K562 (cell line): Measurements from ENCODE around the gene ANKRD60. TPM values are rescaled to one million over a fixed set of nuclear protein-coding genes. Genes with fewer than 3 reads are reported as not detected.

Experiments used
- CBFA2T2 ChIP-seq: fragments of 450-650 bp; conservative IDR thresholded peaks from 2 replicates; pipeline ENCODE4 v1.6.1; 2017; ENCODE audit warnings: mild to moderate bottlenecking
- CBFA2T3 ChIP-seq: fragments of 450-650 bp; IDR thresholded peaks from 2 replicates; pipeline ENCODE4 v1.6.1; 2017
- GMEB1 ChIP-seq: fragments of 250-450 bp; sonication (Bioruptor Pico); IDR thresholded peaks from 2 replicates; pipeline ENCODE4 v1.4.0; 2020; ENCODE audit warnings: mild to moderate bottlenecking
- ID3 ChIP-seq, 2 experiments: fragments of 250-450 bp in 1 of 2; fragments of 450-650 bp in 1 of 2; sonication (Bioruptor Pico) in 1 of 2; IDR thresholded peaks; 2 replicates each; pipeline versions ENCODE4 v1.6.1 to v1.8.0; 2016 to 2021; ENCODE audit warnings: mild to moderate bottlenecking in 2 of 2, moderate library complexity in 2 of 2, missing compliant biosample characterization in 1 of 2, missing genetic modification characterization in 1 of 2
- MCM7 ChIP-seq, 2 experiments: fragments of 450-650 bp; IDR thresholded peaks; 2 replicates each; pipeline ENCODE4 v1.6.1; 2016 to 2018
- MXD1 ChIP-seq: fragments of 250-450 bp; sonication (Bioruptor Pico); IDR thresholded peaks from 2 replicates; pipeline ENCODE4 v1.8.0; 2021; ENCODE audit warnings: borderline replicate concordance, mild to moderate bottlenecking, moderate library complexity; ENCODE audit not compliant: poor library complexity, severe bottlenecking
- MYBL2 ChIP-seq, 2 experiments: fragments of 450-650 bp in 1 of 2; sonication (generic) in 1 of 2; formaldehyde crosslinking in 1 of 2; IDR thresholded peaks; 2 replicates each; pipeline versions ENCODE4 v1.6.1 to v1.8.1; 2017 to 2022; ENCODE audit warnings: borderline replicate concordance in 1 of 2, inconsistent platforms in 1 of 2, low read depth in 1 of 2, mild to moderate bottlenecking in 1 of 2, missing genetic modification reagents in 1 of 2, moderate library complexity in 1 of 2
- RUNX1 ChIP-seq: sonication (generic); IDR thresholded peaks from 2 replicates; pipeline ENCODE4 v1.6.1; 2016; ENCODE audit warnings: antibody characterized with exemption, low read depth
- SMARCE1 ChIP-seq: fragments of 450-650 bp; IDR thresholded peaks from 2 replicates; pipeline ENCODE4 v1.7.1; 2016; ENCODE audit warnings: mild to moderate bottlenecking
- STAT5A ChIP-seq: IDR thresholded peaks from 2 replicates; pipeline ENCODE4 v1.6.1; 2012; ENCODE audit warnings: low read length, inconsistent platforms, borderline replicate concordance
- TCF15 ChIP-seq: fragments of 250-450 bp; sonication (Bioruptor Pico); IDR thresholded peaks from 2 replicates; pipeline ENCODE4 v1.8.0; 2022; ENCODE audit warnings: moderate library complexity, mild to moderate bottlenecking, inconsistent platforms
- TFAP4 ChIP-seq: sonication (generic); formaldehyde crosslinking; IDR thresholded peaks from 2 replicates; pipeline ENCODE4 v1.8.0; 2022; ENCODE audit warnings: missing genetic modification reagents, mild to moderate bottlenecking, moderate library complexity, borderline replicate concordance
- polyA plus RNA-seq, 8 experiments: library from polyadenylated mRNA; depleted of rRNA in 4 of 8; stranded (reverse) in 5 of 8; unstranded in 3 of 8; fragments of >200 nt; fragmentation: Nextera tagmentation in 2 of 8; fragmentation: Illumina TruSeq in 1 of 8; extraction: Ambion mirVana in 2 of 8; extraction: Trizol in 1 of 8; gene quantifications; 2 replicates each; pipeline versions ENCODE4 v1.2.1 to v1.2.3, GENCODE V29; 2011 to 2014; ENCODE audit warnings: inconsistent platforms in 1 of 8, missing spikeins in 1 of 8
- total RNA-seq, 7 experiments: library from RNA; depleted of rRNA in 6 of 7; stranded (reverse); fragments of >200 nt in 6 of 7; fragmentation: Illumina TruSeq in 2 of 7; extraction: Trizol in 2 of 7; gene quantifications; 2 replicates each; pipeline versions ENCODE4 v1.2.1 to v1.2.3, GENCODE V29; 2011 to 2021; ENCODE audit warnings: low replicate concordance in 1 of 7
- TF ChIP-seq, protein P1 (sequence below), 2 experiments: fragments of 450-650 bp in 1 of 2; IDR thresholded peaks; 2 replicates each; pipeline ENCODE4 v1.6.1; 2011 to 2017; ENCODE audit warnings: low read depth in 2 of 2, antibody characterized with exemption in 1 of 2, borderline replicate concordance in 1 of 2, low read length in 1 of 2, mild to moderate bottlenecking in 1 of 2, mixed read lengths in 1 of 2; ENCODE audit not compliant: control insufficient read depth in 1 of 2
- TF ChIP-seq, protein P2 (sequence below): sonication (generic); IDR thresholded peaks from 2 replicates; pipeline ENCODE4 v1.6.1; 2016
- TF ChIP-seq, protein P3 (sequence below): sonication (generic); formaldehyde crosslinking; IDR thresholded peaks from 2 replicates; pipeline ENCODE4 v1.9.0; 2022; ENCODE audit warnings: mild to moderate bottlenecking, missing genetic modification reagents

Gene ANKRD60
- total and polyA plus RNA-seq, 9 of the 15 experiments (the other 6 are each of a cell fraction or from before 2014, with no cell fraction given), result not detected

- TF ChIP-seq GMEB1 (CRISPR knock-in tag), result no peak
- TF ChIP-seq TCF15 (CRISPR knock-in tag), result no peak
- no peak for TF ChIP-seq MXD1 (CRISPR knock-in tag)
- TF ChIP-seq ID3 (CRISPR knock-in tag; IDR thresholded peaks at IDR 0.05), result no peak
- TF ChIP-seq ID3 (tag; IDR thresholded peaks at IDR 0.05), result no peak
- no peak for TF ChIP-seq MCM7 (IDR thresholded peaks at IDR 0.05)
- TF ChIP-seq, protein P1, sequence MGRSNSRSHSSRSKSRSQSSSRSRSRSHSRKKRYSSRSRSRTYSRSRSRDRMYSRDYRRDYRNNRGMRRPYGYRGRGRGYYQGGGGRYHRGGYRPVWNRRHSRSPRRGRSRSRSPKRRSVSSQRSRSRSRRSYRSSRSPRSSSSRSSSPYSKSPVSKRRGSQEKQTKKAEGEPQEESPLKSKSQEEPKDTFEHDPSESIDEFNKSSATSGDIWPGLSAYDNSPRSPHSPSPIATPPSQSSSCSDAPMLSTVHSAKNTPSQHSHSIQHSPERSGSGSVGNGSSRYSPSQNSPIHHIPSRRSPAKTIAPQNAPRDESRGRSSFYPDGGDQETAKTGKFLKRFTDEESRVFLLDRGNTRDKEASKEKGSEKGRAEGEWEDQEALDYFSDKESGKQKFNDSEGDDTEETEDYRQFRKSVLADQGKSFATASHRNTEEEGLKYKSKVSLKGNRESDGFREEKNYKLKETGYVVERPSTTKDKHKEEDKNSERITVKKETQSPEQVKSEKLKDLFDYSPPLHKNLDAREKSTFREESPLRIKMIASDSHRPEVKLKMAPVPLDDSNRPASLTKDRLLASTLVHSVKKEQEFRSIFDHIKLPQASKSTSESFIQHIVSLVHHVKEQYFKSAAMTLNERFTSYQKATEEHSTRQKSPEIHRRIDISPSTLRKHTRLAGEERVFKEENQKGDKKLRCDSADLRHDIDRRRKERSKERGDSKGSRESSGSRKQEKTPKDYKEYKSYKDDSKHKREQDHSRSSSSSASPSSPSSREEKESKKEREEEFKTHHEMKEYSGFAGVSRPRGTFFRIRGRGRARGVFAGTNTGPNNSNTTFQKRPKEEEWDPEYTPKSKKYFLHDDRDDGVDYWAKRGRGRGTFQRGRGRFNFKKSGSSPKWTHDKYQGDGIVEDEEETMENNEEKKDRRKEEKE (IDR thresholded peaks at IDR 0.05; ENCODE audit: borderline replicate concordance in 1 of 2, control insufficient read depth in 1 of 2, low read depth in 2 of 2, low read length in 1 of 2), result no peak
- peak; percentile 41; the same call in 1 of the 2 replicates for TF ChIP-seq TFAP4 (CRISPR knock-in tag)
- no peak for TF ChIP-seq STAT5A
- TF ChIP-seq, protein P2, sequence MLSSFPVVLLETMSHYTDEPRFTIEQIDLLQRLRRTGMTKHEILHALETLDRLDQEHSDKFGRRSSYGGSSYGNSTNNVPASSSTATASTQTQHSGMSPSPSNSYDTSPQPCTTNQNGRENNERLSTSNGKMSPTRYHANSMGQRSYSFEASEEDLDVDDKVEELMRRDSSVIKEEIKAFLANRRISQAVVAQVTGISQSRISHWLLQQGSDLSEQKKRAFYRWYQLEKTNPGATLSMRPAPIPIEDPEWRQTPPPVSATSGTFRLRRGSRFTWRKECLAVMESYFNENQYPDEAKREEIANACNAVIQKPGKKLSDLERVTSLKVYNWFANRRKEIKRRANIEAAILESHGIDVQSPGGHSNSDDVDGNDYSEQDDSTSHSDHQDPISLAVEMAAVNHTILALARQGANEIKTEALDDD, result peak; percentile 95
- peak; percentile 38 for TF ChIP-seq CBFA2T3
- TF ChIP-seq MYBL2 (IDR thresholded peaks at IDR 0.05; ENCODE audit: low read depth), result no peak
- TF ChIP-seq MYBL2 (CRISPR knock-in tag; IDR thresholded peaks at IDR 0.05; ENCODE audit: borderline replicate concordance), result no peak
- no peak for TF ChIP-seq RUNX1
- TF ChIP-seq SMARCE1, result no peak
- 0 out of 2 replicates have a peak, but pooled peaks have one; percentile 8 for TF ChIP-seq CBFA2T2
- TF ChIP-seq, protein P3, sequence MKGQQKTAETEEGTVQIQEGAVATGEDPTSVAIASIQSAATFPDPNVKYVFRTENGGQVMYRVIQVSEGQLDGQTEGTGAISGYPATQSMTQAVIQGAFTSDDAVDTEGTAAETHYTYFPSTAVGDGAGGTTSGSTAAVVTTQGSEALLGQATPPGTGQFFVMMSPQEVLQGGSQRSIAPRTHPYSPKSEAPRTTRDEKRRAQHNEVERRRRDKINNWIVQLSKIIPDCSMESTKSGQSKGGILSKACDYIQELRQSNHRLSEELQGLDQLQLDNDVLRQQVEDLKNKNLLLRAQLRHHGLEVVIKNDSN (CRISPR knock-in tag), result no peak
Measured at GRCh38 chr20:58267389-58268215, 39.1 kb upstream of the ANKRD60 start (continued).
